HL-60 (cell line): Measurements from ENCODE around the gene HAGHL.

Experiments used
- CTCF ChIP-seq: IDR thresholded peaks from one replicate; pipeline ENCODE4 v1.5.1; 2011; ENCODE audit warnings: low read length, control low read depth, inconsistent platforms; ENCODE audit not compliant: insufficient read depth
- GABPA ChIP-seq: IDR thresholded peaks from 2 replicates; pipeline ENCODE4 v1.6.1; 2012; ENCODE audit warnings: low read depth
- POLR2AphosphoS5 ChIP-seq: IDR thresholded peaks from 2 replicates; pipeline ENCODE4 v1.6.1; 2012; ENCODE audit warnings: low read depth
- REST ChIP-seq: IDR thresholded peaks from 2 replicates; pipeline ENCODE4 v1.6.1; 2012; ENCODE audit warnings: low read depth; ENCODE audit not compliant: insufficient replicate concordance

- no peak for TF ChIP-seq CTCF
- no peak for TF ChIP-seq POLR2AphosphoS5
- TF ChIP-seq GABPA: no peak
- no peak for TF ChIP-seq REST
Observed at GRCh38 chr16:768428-768827, 41.5 kb downstream of the HAGHL start.
